Smooth muscle cell of the brain vasculature (primary cell): ENCODE measurements around the gene TMEM269.

Source experiments
- DNase-seq: peaks from one replicate; pipeline ENCODE4 v3.0.0-alpha.2; 2012; ENCODE audit warnings: low read depth, low spot score

Gene TMEM269

DNA sequence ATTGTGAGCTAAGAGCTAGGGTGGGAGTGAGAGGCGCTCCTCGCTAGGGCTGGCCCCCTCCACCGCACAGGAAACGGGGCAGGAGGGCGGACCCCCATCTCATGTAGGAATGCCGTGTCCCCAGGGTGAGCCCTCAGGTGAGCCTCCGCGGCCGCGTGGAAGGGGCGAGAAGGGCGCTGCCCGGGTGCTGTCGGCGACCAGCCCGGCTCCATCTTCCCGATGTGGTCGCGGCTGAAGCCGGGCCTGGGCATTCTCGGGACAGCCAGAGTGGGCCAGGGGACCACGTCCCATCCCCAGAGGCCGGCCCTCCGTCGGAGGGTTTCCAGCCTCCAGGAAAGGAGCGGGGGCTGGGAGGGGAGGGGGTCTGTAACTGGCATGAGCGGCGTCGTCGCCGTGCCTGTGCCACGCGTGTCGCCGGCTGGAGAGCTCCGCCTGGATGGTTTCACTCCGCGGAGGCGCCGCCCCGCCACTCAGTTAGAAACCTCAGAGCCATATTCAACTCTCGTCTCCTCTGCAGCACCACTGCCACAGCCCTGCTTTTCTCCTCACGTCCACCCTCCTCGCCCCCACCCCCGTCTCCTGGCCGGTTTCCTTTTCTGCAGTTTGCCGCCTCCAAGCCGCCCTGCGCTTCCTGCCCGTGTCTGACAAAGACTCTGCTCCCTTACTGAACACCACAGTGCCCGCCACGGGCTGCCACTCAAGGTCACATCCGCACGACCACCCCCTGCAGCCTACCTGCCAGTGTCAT is at the start of gene TMEM269:
TMEM269 (plus strand) TSS at position 46 of the 748 bp plus-strand sequence. CDS start 4,903 bp downstream, outside the sequence.
- no peak for DNase-seq

DNA sequence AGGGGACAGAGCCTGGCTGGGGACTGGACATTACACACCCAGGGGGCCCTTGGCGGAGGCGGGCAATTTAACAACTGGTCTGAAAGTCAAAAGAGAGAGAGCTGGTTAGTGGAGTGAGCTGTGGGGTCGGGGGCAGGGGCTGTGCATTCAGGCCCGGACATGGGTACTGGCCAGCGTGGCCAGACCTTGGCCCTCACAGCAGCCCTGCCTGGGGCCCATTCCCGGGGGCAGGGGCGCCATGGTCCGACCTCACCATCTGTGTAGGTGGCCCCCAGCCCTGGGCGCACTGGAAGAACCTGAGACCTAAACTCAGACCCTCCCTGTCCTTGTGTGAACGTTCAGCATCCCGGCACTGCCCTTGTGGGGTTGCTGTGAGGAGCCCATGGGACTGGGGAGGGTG is 49.7 kb upstream of the TMEM269 start:
- DNase-seq, result no peak

GRCh38 chr1:42735477-42736105 is 49.2 kb upstream of the TMEM269 start:
- DNase-seq, result no peak

GRCh38 chr1:42736152-42736551 is 48.6 kb upstream of the TMEM269 start:
- DNase-seq, result no peak

- DNase-seq, result no peak
Observed at GRCh38 chr1:42736571-42737200, 48.1 kb upstream of the TMEM269 start.

- DNase-seq, result no peak
Observed at GRCh38 chr1:42737257-42737656, 47.5 kb upstream of the TMEM269 start.

DNA sequence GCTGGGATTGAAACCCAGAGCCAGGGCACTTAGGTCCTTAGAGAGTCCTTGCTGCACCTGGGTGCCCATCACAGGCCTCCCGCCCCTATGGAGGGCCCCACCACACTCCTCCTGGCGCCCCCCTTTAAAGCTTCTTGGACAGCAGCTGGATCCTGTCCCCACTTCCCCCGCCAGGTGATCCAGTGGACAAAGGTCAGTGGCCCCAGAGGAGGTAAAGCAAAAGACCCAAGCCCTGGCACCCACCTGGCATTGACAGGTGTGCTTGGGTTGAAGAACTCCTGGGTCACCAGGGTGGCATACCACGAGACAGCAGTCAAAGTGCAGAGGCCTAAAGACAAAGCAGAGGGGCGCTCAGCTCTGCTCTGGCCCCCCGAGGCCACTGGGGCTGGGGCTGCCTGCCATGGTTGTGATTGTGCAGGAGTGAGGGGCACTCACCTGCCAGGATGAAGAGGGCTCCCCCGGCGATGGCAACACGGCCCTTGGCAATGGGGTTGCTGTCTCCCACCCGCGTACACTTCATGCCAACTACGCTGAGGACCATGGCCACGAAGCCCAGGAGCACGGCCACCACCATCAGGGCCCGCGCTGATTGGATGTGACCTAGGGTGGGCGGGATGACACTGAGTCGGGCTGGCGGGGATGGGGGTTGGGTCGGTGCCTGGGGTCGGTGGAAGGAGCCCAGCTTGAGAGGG is 46.7 kb upstream of the TMEM269 start:
- no peak for DNase-seq

DNA sequence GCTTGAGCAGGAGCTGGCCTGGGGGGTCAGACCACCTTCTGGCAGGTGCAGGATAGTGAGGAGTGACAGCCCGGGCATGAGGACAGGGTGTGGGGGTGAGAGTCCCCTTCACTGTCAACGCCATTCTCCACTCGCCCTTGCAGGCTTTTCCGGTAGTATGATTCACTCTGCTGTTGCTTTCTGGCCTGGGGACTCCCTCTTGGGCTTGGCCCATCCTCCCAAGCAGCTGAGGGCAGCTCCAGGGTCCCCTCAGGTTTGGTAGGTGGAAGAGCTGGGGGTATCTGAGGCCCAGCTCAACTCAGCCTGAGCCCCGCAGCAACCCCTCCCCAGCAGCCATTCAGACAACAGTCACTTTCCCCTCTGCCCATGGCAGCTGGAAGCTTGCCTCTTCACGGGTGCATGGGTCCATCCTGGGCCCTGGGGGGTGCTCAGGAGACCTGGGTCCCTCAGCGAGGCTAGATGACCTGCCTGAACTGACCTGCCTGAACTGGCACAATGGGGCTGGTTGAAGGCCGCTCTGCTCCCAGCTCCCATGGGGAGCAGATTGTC is 46.0 kb upstream of the TMEM269 start:
- no peak for DNase-seq

DNA sequence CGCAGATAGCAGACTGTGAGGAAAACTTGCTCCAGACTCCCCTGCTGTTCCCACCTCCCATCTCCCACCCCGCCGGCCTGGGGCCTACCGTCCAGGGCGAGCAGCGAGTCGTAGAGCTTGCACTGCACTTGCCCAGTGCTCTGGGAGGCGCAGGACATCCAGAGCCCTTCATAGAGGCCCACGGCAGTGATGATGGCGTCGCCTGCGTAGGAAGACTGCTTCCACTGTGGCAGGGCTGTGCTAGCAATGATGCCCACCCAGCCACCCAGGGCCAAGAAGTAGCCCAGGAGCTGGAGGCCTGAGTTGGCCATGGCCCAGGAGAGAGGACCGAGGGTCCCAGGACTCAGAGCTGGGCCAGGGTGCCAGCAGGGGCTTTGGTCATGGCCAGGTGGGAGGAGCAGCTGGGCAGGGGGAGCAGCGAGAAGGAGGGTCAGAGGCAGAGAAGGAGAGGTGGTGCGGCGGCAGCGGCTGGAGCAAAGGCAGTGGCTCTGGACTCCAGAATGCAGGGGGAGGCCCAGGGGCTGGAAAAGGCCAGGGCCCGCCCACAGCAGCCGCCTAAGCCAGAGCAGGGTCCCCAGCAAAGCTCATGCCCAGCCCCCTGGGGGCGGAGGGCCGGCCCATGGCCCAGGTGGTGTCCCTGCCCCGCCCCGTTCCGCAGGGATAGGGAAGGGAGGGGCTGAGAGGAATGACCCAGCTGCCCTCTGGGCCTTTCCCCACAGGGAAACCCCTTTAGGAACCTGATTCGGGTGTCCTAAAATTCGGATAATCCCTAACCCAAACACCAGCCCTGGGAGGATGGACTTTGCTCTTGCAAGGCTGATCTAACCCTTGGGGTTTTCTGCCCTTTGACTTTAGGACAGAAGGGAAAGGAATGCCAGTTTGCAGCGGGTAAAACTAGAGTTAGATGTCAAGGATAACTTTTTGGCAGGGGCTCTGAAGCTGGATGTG is 44.8 kb upstream of the TMEM269 start, which contains the start of gene CLDN19:
CLDN19 (minus strand) TSS at position 484 of the 948 bp plus-strand sequence; CDS start at position 311, 173 bp downstream.
- DNase-seq, result no peak

DNA sequence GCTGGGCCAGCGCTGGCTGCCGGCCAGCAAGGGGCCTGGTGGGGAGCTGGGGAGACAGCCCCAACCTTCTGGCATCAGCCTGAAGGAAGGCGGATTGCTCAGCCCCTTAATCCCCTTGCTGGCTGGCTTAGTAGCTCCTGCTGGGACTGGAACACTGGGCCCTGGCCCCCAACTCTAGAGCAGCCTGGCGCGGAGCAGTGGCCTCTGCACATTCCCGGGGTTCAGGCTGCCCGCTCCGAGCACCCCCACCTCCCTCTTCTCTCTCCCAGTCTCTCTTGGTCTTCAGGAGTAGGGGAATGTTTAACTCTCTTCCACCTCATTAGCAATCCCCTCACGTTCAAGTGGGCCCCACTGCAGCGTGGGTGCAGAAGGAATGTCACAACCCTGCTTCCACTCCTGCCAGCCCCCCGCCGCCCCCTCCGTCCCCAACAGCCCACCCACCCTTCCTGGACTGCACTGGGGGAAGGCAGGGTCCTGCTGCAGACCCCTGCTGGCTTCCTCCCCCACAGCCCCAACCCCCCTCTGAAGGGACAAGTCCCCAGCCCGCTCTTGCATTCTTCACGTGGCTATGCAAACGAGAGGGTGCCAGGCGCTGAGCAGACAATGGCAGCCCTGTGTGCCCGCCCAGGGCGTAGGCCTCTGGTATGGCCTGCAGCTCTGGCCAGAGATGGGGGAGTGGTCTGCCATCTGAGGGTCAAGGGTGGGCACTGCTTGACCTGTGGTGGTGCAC is 43.8 kb upstream of the TMEM269 start:
- no peak for DNase-seq

GRCh38 chr1:42741706-42742105 is 43.1 kb upstream of the TMEM269 start:
- no peak for DNase-seq

GRCh38 chr1:42742141-42742540 is 42.6 kb upstream of the TMEM269 start:
- DNase-seq, result no peak

GRCh38 chr1:42742617-42743316 is 42.0 kb upstream of the TMEM269 start:
- DNase-seq, result no peak

GRCh38 chr1:42743317-42744147 is 41.3 kb upstream of the TMEM269 start:
- DNase-seq, result no peak

DNA sequence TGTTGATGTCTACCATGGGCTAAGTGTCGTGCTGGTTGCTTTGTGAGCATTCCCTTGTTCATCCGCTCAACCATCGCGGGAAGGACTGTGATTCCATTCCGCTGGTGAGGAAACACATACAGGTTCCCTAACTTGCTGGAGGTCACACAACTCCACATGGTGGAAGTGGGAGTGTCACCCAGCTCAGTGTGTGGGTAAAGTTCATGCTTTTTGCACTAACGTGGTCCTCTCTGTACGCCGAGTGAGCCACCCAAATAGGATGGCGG is 40.7 kb upstream of the TMEM269 start:
- DNase-seq, result no peak

DNA sequence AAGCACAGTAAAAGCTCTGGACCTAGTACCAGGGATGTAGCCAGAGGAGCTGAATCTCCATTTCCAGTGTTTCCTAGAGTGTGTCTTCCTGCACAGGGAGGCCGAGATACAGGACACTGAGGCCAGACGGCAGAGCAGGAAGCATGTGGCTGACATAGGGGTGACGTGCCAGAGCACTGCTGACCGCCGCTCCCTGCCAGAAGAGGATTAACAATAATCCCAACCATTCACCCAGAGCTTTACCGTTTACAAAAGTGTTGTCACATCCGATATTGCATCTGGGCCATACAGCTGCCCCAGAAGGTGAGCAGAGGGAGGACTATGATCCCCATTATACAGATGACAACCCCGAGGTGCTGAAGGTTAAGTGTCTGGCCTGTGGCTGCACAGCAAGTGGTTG is 38.9 kb upstream of the TMEM269 start:
- no peak for DNase-seq

DNA sequence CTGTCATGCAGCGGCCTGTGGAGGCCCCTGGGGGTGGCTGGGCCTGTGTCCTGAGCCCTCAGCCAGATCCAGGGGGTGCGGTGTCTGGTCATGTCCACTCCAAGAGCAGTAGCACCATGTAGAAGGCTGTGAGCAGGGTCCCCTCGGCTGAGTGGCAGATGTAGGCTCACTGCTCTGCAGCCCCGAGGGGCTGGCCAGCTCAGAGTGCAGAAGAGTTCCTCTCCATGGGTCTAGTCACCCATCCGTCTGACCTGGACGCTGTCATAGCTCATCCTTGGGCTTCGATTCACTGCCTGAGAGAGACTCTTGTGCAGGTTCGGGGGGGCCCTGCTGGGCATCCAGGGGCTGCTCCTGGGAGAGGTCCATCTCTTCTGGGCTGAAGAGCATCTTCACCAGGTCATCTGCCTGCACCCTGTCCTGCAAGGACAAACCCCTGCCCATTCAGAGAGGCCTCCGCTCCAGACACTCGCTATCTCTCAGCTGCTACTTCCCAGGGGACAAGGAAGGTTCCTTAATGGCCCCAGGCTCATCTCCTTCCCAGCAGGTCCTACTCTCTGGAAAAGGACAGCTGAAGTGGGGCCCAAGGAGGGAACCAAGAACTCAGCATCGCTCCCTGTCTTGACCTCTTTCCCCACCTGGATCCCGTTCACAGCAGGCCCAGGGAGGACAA is 38.2 kb upstream of the TMEM269 start:
- DNase-seq, result no peak

DNA sequence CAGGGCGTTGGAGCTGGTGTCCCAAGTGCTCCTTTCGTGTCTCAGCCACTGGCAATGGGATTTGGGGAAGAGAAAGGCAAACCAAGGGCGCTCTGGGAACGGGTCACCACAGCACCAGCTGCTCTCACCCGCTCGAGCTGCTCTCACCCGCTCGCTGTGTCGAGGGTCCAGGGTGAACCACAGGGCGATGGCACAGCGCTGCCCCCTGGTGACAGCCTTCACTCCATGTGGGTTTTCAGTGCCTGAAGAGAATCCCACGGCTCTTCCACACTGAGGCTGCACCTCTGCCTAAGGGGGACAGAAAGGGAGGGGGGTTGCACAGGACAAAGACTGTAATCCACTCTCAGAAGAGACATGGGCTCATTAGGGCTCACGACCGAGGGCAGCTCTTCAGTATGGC is 37.7 kb upstream of the TMEM269 start:
- DNase-seq, result no peak
